ENCODE measurements around the gene PLBD2.

PLBD2 gene

DNA sequence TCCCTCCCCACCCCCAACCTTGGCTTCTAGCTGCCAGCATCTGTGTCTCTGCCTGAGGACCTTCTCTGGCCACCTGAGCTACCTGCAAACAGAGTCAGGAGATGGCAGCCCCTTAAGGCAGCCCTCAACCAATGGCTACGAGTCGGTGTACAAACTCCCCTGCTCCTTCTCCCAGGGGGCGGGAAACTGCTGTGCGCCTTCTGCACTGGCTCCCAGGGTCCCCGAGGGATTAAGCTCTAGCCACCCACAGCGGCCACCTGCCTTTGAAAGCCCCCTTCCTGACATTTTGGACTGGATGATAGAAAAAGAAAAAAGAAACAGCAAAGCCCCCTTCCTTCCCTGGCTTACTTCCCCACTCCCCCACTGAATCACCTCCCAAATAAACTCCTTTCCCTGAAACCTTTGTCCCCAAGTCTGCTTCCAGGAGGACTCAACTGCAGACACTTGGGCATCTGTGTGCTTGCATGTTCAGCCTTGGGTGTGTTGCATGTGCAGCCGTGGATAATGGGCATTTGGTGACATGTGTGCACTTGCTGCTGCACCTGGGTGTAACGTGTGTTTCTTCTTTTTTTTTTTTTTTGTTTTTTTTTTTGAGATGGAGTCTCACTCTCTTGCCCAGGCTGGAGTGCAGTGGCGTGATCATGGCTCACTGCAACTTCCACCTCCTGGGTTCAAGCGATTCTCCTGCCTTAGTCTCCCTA is 39.3 kb downstream of the PLBD2 start:
- TF ChIP-seq, protein P1, sequence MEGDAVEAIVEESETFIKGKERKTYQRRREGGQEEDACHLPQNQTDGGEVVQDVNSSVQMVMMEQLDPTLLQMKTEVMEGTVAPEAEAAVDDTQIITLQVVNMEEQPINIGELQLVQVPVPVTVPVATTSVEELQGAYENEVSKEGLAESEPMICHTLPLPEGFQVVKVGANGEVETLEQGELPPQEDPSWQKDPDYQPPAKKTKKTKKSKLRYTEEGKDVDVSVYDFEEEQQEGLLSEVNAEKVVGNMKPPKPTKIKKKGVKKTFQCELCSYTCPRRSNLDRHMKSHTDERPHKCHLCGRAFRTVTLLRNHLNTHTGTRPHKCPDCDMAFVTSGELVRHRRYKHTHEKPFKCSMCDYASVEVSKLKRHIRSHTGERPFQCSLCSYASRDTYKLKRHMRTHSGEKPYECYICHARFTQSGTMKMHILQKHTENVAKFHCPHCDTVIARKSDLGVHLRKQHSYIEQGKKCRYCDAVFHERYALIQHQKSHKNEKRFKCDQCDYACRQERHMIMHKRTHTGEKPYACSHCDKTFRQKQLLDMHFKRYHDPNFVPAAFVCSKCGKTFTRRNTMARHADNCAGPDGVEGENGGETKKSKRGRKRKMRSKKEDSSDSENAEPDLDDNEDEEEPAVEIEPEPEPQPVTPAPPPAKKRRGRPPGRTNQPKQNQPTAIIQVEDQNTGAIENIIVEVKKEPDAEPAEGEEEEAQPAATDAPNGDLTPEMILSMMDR (conservative IDR thresholded peaks at IDR 0.05): no peak
- H3K27ac ChIP-seq: no peak overlapping the region

DNA sequence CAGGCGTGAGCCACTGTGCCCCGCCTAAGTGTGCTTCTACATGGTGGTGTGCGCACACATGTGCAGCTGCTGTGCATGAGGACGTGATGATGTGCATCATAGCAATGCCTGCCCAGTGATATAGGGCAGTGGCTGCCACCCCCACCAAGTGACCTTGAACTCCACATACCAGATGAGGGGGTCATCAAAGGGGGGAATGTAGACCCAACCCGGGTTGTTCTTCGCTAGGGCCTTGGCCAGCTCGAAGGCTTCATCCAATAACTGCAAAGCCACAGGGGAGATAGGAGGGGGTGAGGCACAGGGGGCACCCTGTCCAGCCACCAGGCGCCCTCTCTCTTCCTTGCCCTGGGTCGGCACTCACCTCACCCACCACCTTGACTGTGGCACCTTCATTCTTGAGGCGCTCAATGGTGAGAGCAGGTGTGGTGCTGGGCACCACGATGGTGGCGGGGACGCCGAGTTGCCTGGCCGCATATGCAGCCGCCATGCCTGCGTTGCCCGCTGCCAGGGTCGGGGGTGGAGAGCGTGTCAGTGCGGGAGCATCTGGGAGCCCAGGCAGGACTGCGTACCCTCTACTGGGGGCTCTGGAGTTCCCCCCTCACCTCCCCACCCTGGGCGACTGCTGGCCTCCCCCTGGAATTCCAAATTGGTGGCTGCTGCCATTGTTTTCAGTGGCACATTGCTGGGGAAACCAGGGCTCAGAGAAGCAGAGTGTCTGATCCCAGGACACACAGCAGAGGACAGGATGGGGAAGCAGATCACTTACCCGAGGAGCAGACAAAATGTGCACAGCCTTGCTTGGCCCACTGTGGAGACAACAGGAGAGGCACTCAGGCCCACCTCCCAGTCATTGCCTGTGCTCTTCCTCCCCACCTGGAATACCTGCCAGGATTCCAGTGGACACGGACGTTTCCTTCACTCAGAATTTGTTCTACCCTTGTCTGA is 40.2 kb downstream of the PLBD2 start:
- no peak overlapping the region for H3K27ac ChIP-seq
- TF ChIP-seq, protein P1 (conservative IDR thresholded peaks at IDR 0.05): no peak

DNA sequence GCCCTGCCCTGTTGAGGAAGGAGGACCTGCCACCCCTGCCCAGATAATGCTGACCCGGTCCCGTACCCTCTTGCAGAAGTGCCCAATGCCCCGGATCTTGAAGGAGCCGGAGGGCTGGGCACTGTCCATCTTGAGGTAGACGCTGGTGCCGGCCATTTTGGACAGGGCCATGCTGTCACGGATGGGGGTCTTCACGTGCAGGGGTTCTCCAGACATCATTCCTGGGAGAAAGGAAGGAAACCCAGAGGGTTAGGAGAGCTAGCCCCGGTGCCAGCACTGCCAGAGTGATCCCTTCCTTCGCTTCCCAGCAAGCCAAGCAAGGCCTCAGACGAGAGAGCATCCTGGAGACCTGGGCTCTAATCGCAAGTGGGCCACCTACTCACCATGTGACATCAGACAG is 41.1 kb downstream of the PLBD2 start:
- no peak overlapping the region for H3K27ac ChIP-seq

DNA sequence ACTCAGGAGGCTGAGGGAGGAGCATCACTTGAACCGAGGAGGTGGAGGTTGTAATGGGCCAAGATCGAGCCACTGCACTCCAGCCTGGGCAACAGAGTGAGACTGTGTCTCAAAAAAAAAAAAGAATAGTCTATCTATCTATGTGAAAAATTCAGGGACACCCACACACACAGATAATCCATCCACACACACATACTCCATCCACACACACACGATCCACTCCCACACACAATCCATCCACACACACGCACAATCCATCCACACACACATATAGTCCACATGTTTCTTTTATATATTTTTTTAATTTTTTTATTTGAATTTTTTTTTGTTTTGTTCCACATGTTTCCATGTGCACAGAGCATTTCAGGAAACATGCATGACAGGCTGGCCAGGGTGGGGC is 42.0 kb downstream of the PLBD2 start:
- TF ChIP-seq, protein P1 (conservative IDR thresholded peaks at IDR 0.05): no peak
- H3K27ac ChIP-seq: no peak overlapping the region

More for the DNA sequence above, 41.1 kb downstream of the PLBD2 start:
- TF ChIP-seq, protein P1 (conservative IDR thresholded peaks at IDR 0.05): no peak

DNA sequence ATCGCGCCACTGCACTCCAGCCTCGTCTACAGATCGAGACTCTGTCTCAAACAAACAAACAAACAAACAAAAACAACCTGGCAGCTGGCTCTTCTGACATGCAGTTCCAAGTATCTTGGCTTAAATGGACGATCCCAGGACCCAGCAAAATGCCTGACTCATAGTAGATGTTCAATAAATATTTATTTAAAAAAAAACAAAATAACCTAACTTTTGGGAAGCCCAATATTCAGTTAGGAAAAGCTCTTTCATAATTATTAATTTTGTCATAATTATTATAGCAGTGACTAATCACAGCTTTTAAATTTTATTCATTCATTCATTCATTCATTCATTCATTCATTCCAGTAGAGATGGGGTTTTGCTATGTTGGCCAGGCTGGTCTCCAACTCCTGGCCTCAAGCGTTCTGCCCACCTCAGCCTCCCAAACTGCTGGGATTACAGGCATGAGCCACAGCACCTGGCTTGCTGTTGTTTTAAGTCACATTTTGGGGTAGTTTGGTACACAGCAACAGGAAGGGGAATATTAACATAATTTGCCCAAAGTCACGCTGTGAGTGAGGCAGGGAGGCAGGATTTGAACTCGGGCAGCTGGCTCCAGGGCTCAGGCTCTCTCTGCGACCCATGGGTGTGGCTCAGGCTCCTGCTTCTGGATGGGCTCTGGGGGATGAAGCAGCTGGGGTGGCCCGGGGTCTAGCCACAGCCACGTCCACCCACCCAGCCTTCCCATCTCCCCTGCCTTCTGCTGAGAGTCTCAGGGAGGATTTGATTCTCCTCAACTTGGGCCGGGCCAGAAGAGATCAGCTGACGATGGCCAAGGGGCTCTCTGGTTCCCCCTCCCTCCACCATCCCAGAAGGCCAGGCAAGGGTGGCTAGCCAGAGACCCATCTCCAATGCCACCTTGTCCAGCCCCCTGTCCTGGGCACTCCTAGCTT is 42.9 kb downstream of the PLBD2 start:
- TF ChIP-seq, protein P1 (conservative IDR thresholded peaks at IDR 0.05): no peak
- no peak overlapping the region for H3K27ac ChIP-seq

DNA sequence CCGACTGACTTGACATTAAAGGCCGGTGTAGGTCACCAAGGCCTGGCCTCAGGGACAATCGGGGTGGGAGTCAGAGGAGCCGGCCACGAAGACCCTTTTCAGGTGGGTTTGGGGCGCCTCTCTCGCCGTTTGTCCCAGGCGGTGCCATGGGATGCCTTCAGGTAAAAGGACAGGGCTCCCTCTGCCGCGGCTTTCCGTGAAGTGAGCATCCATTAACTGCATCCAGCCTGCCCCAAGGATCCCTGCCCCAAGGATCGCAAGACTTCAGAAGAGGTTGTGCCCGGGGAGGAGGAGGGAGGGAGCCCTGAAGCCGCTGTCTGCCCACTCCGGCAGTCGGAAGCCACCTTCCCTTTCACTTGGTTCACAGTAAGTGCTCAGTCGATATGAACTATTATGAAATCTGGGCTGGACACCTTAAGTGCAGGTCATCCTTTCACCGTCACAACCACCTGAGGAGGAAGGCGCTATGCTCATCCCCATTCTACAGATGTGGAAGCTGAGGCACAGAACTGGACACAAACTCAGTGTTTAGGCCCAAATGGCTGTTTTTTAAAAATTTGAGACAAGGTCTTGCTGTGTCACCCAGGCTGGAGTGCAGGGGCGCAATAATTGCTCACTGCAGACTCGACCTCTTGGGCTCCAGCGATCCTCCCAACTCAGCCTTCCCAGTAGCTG is 44.3 kb downstream of the PLBD2 start:
- H3K27ac ChIP-seq: no peak overlapping the region
- TF ChIP-seq, protein P1 (conservative IDR thresholded peaks at IDR 0.05): no peak
